Peyer's patch (tissue), 4 donors: ENCODE results near the gene SLC66A3. TPM values are rescaled to one million over a fixed set of nuclear protein-coding genes. Genes with fewer than 3 reads are reported as not detected.
A peak's percentile ranks its signal among the peaks of the same experiment; 100 is the strongest.

Source experiments
- DNase-seq, 3 donors: peaks; one replicate each; pipeline ENCODE4 v3.0.0-alpha.2; 2017 to 2019
- H3K27ac ChIP-seq, 4 donors: fragments of 200-600 bp; sonication (generic); one replicate each; pipeline ENCODE4 v1.5.1; 2016 to 2019
- H3K27me3 ChIP-seq, 2 donors: fragments of 200-600 bp; sonication (generic); one replicate each; pipeline ENCODE4 v1.5.1; 2019
- H3K36me3 ChIP-seq, 3 donors: fragments of 200-600 bp; sonication (generic); one replicate each; pipeline ENCODE4 v1.5.1; 2016 to 2019
- H3K4me1 ChIP-seq, 4 donors: fragments of 200-600 bp; sonication (generic); one replicate each; pipeline ENCODE4 v1.5.1; 2016 to 2019
- H3K4me3 ChIP-seq, 4 donors: fragments of 200-600 bp; sonication (generic); 1 replicate in 3 of 4; 2 replicates in 1 of 4; pipeline ENCODE4 v1.5.1; 2016 to 2019; ENCODE audit warnings: mild to moderate bottlenecking in 1 of 4
- H3K9me3 ChIP-seq, 4 donors: fragments of 200-600 bp; sonication (generic); one replicate each; pipeline ENCODE4 v1.5.1; 2016 to 2019; ENCODE audit warnings: mild to moderate bottlenecking in 1 of 4
- POLR2A ChIP-seq, 2 donors: fragments of 450-650 bp; IDR thresholded peaks; one replicate each; pipeline ENCODE4 v1.5.1; 2017; ENCODE audit warnings: antibody characterized with exemption in 2 of 2, mild to moderate bottlenecking in 2 of 2, moderate library complexity in 2 of 2
- total RNA-seq, 4 donors: library from RNA; depleted of rRNA; stranded (reverse); fragments of >200 nt; gene quantifications; one replicate each; pipeline ENCODE4 v1.1.0, GENCODE V29; 2016
- TF ChIP-seq, protein P1 (sequence below), 6 experiments: fragments of 450-650 bp in 4 of 6; fragments of 200-600 bp in 2 of 6; sonication (generic) in 1 of 6; IDR thresholded peaks; one replicate each; pipeline ENCODE4 v1.5.1; 2017 to 2019; ENCODE audit warnings: antibody characterized with exemption in 6 of 6, mild to moderate bottlenecking in 3 of 6, moderate library complexity in 1 of 6

SLC66A3 gene
- 10 to 100 TPM; 18.4 to 53.6 (median 31.8) TPM for total RNA-seq

DNA sequence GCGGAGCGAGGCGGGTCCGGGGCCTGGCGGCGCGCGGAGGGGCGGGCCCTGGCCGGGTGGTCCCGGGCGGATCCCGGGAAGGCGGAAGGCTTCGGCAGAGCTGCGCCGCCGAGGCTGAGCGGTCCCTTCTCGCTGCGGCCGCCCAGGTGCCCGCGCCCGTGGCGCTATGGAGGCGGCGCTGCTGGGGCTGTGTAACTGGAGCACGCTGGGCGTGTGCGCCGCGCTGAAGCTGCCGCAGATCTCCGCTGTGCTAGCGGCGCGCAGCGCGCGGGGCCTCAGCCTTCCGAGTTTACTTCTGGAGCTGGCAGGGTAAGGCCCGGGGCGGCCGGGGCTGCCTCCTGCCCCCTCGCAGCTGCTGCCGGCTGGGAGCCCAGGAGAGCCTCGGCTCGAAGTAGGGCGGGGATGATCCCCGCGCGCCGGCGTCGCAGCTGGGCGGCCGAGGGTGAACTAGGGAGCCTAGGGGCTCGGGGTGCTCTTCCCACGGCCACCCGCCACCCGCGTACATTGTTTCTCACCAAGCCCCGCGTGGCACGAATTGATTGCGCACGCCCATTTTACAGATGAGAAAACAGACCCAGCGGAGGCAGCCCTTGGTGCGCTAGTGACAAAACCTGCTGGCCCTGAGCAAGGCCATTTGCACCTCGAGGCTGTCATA lies at the start of gene SLC66A3:
Gene SLC66A3, plus strand, starts transcription at position 87 of the 655 bp plus-strand sequence. Its CDS starts 80 bp downstream, at position 167.
- Histone ChIP-seq H3K4me1 (peaks cover 0 to 17% (median 4%) of the 10 kb centered on the region in 4 donors), H3K36me3 (no peaks in the 10 kb centered on the region), H3K9me3 (no peaks in the 10 kb centered on the region), H3K4me3 (peak within 1 kb of the TSS; percentile 56 to 84 (median 76)), H3K27ac (peak within 1 kb of the TSS; percentile 89 to 96 (median 92)), H3K27me3 (no peaks in the 10 kb centered on the region)
- TF ChIP-seq POLR2A (IDR thresholded peaks at IDR 0.05) = peak; percentile 72 to 75
- TF ChIP-seq, protein P1, sequence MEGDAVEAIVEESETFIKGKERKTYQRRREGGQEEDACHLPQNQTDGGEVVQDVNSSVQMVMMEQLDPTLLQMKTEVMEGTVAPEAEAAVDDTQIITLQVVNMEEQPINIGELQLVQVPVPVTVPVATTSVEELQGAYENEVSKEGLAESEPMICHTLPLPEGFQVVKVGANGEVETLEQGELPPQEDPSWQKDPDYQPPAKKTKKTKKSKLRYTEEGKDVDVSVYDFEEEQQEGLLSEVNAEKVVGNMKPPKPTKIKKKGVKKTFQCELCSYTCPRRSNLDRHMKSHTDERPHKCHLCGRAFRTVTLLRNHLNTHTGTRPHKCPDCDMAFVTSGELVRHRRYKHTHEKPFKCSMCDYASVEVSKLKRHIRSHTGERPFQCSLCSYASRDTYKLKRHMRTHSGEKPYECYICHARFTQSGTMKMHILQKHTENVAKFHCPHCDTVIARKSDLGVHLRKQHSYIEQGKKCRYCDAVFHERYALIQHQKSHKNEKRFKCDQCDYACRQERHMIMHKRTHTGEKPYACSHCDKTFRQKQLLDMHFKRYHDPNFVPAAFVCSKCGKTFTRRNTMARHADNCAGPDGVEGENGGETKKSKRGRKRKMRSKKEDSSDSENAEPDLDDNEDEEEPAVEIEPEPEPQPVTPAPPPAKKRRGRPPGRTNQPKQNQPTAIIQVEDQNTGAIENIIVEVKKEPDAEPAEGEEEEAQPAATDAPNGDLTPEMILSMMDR (IDR thresholded peaks at IDR 0.05) = peak in 2 of 6 experiments; percentile 28 to 31
- peak in 1 of 3 donors; percentile 39 for DNase-seq

DNA sequence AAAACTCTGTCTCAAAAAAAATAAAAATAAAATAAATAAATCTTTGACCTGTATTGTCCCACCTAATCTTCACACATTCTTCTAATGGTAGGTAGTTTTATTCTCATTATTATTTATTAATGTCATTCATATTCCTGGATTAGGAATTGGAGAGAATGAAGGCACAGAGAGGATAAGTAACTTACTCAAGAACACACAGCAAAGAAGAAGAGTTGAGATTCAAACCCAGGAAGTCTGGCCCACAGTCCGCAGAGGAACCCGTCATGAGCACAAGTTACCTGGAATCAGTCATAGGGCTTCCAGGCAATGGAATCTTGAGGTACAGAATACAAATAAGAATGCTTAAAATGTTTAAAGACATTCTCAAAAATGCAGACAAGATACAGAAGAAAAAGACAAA lies 46.3 kb upstream of the SLC66A3 start:
- H3K27ac ChIP-seq = no peak overlapping the region
- no peak overlapping the region for H3K4me3 ChIP-seq
- no peaks in the 10 kb centered on the region for H3K9me3 ChIP-seq
- no peaks in the 10 kb centered on the region for H3K36me3 ChIP-seq
- no peak for DNase-seq
- no peaks in the 10 kb centered on the region for H3K27me3 ChIP-seq
- H3K4me1 ChIP-seq = no peaks in the 10 kb centered on the region
- no peak for TF ChIP-seq POLR2A (IDR thresholded peaks at IDR 0.05)
- TF ChIP-seq, protein P1 (IDR thresholded peaks at IDR 0.05) = no peak

DNA sequence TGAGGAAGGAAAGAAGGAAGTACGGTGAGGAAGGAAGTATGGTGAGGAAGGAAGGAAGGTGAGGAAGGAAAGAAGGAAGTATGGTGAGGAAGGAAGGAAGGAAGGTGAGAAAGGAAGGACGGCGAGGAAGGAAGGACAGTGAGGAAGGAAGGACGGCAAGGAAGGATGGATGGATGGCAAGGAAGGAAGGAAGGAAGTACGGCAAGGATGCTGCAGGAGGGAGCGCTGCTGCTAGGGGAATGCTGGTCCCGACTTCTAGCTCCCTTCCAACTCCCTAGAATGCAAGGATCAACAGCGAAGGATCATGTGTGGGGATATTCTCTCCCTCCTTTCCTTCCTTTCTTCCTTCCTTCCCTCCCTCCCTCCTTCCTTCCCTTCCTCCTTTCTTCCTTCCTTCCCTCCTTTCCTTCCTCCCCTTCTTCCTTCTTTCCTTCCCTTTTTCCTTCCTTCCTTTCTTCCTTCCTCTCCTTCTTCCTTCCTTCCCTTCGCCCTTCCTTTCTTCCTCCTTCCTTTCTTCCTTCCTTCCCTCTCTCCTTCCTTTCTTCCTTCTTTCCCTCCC lies 42.3 kb upstream of the SLC66A3 start:
- no peaks in the 10 kb centered on the region for H3K27me3 ChIP-seq
- H3K27ac ChIP-seq = no peak overlapping the region
- H3K36me3 ChIP-seq = no peaks in the 10 kb centered on the region
- DNase-seq = peak in 1 of 3 donors; percentile 21
- TF ChIP-seq POLR2A (IDR thresholded peaks at IDR 0.05) = no peak
- TF ChIP-seq, protein P1 (IDR thresholded peaks at IDR 0.05) = no peak
- H3K9me3 ChIP-seq = no peaks in the 10 kb centered on the region
- H3K4me1 ChIP-seq = no peaks in the 10 kb centered on the region
- H3K4me3 ChIP-seq = no peak overlapping the region

DNA sequence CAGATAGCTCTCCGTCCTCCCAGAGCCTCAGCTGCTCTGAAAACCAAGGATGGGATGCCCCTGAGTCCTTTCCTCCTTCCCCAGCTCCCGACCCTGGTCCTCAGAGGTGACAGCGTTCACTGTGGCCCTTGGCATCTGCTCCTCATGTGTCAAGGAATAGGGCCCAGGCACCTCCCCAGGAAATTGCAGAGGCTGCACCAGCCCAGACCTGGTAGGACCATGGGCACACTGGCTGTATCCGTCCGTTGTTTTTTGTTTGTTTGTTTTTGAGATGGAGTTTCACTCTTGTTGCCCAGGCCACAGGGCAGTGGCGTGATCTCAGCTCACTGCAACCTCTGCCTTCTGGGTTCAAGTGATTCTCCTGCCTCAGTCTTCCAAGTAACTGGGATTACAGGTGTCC lies 37.5 kb upstream of the SLC66A3 start:
- Histone ChIP-seq H3K4me1 (no peaks in the 10 kb centered on the region), H3K27me3 (no peaks in the 10 kb centered on the region), H3K27ac (no peak overlapping the region), H3K4me3 (no peak overlapping the region), H3K36me3 (no peaks in the 10 kb centered on the region), H3K9me3 (no peaks in the 10 kb centered on the region)
- no peak for DNase-seq
- TF ChIP-seq, protein P1 (IDR thresholded peaks at IDR 0.05) = no peak
- TF ChIP-seq POLR2A (IDR thresholded peaks at IDR 0.05) = no peak

DNA sequence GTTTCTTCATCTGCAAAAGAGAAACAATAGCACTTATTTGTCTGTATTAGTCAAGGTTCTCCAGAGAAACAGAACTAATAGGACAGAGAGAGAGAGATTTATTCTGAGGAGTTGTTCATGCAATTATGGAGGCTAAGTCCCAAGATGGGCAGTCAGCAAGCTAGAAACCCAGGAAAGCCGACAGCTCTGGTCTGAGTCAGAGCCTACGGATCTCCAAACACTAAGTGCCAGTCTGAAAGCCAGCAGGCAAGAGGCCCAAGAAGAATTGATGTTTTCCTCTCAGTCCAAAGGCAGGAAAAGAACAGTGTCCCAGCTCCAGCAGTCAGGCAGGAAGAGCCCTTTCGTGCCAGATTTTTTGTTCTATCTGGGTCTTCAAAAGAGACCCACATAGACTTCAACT lies 36.5 kb upstream of the SLC66A3 start:
- TF ChIP-seq POLR2A (IDR thresholded peaks at IDR 0.05) = no peak
- TF ChIP-seq, protein P1 (IDR thresholded peaks at IDR 0.05) = no peak
- DNase-seq = no peak
- no peak overlapping the region for H3K27ac ChIP-seq
- H3K4me1 ChIP-seq = no peaks in the 10 kb centered on the region
- no peaks in the 10 kb centered on the region for H3K9me3 ChIP-seq
- no peaks in the 10 kb centered on the region for H3K36me3 ChIP-seq
- no peak overlapping the region for H3K4me3 ChIP-seq
- no peaks in the 10 kb centered on the region for H3K27me3 ChIP-seq
